ENCODE data around the gene RAB18.

RAB18 gene

DNA sequence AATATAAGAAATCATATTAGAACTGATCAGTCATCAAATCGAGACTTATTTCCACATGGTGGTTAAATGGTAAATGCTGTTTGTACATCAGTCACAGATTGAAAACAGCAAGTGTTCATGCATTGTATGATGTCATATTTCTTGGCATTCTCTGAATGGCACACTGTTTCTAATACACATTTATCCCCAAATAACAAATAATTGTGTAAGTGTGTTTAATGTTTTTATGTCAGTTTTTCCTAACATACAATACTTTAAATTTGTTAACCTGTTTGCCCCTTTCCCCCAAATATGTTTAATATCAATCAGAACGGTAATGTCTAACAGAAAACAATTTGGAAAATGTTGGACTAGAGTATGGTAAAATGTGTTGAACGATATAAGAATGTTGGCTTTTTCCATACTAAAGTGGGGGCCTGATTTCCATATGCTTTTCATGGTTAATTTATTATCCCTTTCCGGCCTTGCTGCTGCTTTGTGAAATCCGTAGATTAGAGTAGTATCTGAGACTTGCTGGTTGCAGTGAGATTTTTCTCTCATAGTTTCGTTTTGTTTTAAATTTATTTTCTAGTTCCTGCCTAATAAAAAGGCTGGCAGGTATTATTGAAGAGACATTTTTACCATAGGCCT is 23.7 kb downstream of the RAB18 start:
- Mint-ChIP-seq H3K4me1 (peaks cover 71% of the 10 kb centered on the region), H3K27me3 (no peaks in the 10 kb centered on the region), H3K9me3 (no peaks in the 10 kb centered on the region), H3K4me3 (no peak overlapping the region), H3K27ac (peak overlapping the region in 1 of 2 donors; percentile 4)
- DNase-seq: no peak
- no peak for ATAC-seq

DNA sequence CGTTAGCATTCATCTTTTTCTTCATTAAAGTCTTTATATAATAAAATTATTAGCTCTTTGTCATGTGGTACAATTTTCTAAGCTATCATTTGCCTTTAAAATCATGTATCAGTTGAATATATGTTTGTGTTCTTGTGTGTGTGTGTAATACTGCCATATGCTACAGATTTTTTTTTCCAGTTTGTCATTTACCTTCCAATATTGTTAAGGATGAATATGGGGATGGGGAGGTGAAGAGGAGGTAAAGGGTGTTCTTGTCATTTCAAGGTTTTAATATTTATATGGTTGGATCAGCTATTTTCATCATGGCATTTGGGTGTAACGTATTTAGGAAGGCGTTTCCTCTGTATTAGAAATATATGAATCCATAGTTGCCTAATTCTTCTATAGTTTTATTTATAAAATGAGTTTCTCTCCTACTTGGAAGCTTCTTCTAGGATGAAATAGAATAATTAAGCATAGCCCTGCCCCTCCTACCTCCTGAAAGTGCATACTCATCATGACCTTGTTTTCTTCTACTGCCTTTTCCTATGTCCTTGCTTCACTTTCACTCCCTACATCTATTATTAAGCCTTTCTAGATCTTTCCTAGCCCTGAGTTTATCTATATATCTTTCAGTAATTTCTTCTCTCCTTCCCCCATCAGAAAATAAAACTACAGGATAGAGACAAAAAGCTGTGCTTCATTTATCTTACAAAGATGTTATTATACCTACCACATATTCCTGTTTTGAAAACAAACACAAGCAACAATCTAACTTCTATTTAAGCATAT is 25.1 kb downstream of the RAB18 start:
- H3K4me3 Mint-ChIP-seq: peak overlapping the region in 1 of 2 donors; percentile 15
- no peaks in the 10 kb centered on the region for H3K9me3 Mint-ChIP-seq
- no peaks in the 10 kb centered on the region for H3K27me3 Mint-ChIP-seq

DNA sequence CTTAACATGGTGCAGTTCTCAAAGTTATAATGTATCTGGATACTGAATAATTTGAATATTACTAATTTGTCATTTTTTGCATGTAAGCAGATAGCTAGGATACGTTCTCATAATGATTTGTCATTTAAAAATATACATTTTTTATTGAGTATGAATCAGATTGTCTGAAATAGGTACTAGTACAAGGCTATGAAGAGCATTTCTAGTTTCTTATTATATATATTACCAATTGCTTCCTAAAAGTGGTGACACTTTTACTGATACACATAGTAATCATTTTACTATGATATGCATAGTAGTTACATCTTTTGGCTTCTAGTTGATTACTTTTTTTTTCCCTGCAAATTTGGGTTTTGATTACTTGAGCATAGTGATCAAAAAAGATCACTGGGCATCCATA is 26.4 kb downstream of the RAB18 start:
- ATAC-seq: no peak
- no peak for DNase-seq
- H3K27ac Mint-ChIP-seq: no peak overlapping the region
- no peak overlapping the region for H3K4me3 Mint-ChIP-seq
- no peaks in the 10 kb centered on the region for H3K9me3 Mint-ChIP-seq
- H3K27me3 Mint-ChIP-seq: no peaks in the 10 kb centered on the region
- H3K4me1 Mint-ChIP-seq: peaks cover 44% of the 10 kb centered on the region

More for the DNA sequence above, 25.1 kb downstream of the RAB18 start:
- ATAC-seq (no peak), DNase-seq (no peak)
- Mint-ChIP-seq H3K4me1 (peaks cover 56% of the 10 kb centered on the region), H3K27ac (peak overlapping the region; percentile 38 to 78)

DNA sequence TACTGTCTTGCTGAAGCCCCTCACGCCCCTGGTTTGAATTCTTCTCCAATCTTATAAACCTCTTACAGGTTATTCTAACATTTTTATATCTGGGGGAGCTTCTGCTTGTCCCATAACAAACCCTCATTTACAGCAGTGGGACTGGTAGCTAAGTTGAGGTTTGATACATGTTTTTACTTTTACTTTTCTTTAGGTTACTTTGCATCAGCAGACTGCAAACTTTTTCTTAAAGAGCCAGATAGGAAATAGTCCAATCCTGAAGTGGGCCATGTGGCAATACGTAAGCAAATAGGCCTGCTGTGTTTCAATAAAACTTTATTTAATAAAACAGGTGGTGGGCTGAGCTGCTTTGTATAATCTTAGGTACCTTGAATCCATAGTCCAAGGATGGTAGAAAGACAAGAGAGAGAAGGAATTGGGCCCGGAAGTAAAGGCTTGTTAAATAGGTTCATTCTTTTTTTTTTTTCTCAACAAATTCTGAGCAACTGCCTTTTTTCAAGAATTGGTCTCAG is 27.3 kb downstream of the RAB18 start:
- no peaks in the 10 kb centered on the region for H3K27me3 Mint-ChIP-seq
- peaks cover 39% of the 10 kb centered on the region for H3K4me1 Mint-ChIP-seq
- no peak for ATAC-seq
- H3K4me3 Mint-ChIP-seq: peak overlapping the region; percentile 31 to 50
- no peaks in the 10 kb centered on the region for H3K9me3 Mint-ChIP-seq
- peak overlapping the region; percentile 22 to 96 for H3K27ac Mint-ChIP-seq
- no peak for DNase-seq

DNA sequence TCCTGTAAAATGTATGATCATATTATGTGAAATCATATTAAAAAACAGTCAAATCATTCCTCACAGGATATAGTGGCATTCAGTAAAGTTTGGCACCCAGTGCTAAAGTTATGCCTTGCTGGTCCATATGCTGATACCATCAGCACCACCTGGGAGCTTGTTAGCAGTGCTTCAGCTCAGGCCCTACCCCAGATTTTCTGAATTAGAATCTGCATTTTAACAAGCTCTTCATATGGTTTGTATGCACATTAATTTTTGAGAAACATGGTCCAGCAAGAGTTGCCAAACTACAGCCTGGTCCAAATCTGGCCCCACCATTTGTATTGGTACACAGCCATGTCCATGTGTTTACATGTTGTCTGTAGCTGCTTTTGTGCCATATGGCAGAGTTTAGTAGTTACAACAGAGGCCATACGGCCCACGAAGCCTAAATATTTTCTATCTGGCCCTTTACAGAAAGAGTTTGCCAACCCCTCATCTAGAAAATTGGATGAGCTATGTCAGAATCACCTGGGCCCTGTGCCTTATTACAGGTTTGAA is 30.1 kb downstream of the RAB18 start:
- no peaks in the 10 kb centered on the region for H3K27me3 Mint-ChIP-seq
- no peak overlapping the region for H3K4me3 Mint-ChIP-seq
- no peak overlapping the region for H3K27ac Mint-ChIP-seq
- DNase-seq (no peak), ATAC-seq (no peak)
- no peaks in the 10 kb centered on the region for H3K9me3 Mint-ChIP-seq
- peaks cover 30% of the 10 kb centered on the region for H3K4me1 Mint-ChIP-seq

DNA sequence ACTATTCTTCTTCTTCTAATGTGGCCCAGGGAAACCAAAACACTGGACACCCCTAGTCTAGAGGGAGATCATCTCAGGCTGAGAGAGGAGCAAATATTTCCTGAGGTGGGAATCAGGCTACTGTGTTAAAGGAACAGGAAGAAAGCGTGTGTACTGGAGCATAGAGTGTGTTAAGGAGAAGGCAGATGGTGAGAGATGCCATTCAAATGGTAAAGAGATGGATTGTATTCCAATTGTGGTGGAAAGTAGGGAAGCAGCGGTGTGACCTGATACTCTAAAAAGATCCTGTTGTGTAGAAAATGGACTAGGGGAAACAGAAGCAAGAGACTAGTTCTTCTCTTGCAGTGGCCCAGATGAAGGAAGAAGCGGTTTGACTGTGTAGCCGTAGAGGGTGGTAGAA is 31.2 kb downstream of the RAB18 start:
- Mint-ChIP-seq H3K4me1 (peaks cover 19% of the 10 kb centered on the region), H3K27ac (no peak overlapping the region), H3K4me3 (no peak overlapping the region), H3K27me3 (no peaks in the 10 kb centered on the region), H3K9me3 (no peaks in the 10 kb centered on the region)
- ATAC-seq (no peak), DNase-seq (no peak)

DNA sequence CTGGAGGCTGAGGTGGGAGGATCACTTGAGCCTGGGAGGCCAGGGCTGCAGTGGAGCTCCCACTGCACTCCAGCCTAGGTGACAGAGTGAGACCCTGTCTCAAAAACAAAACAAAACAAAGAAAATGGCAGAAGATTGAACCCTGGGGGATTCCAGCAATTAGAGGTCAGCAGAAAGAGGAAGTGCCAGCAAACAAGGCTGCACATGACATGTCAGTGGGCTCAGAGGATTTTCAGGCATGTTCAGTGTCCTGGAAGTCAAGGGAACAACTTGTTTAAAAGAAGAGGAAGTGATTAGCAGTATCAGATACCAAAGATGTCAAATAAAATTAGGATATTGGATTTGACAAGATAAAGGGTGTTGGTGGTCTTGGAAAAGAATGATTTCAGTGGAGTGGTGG is 32.3 kb downstream of the RAB18 start:
- DNase-seq (no peak), ATAC-seq (no peak)
- no peaks in the 10 kb centered on the region for H3K9me3 Mint-ChIP-seq
- no peaks in the 10 kb centered on the region for H3K27me3 Mint-ChIP-seq
- H3K4me3 Mint-ChIP-seq: no peak overlapping the region
- no peak overlapping the region for H3K27ac Mint-ChIP-seq
- H3K4me1 Mint-ChIP-seq: peaks cover 14% of the 10 kb centered on the region

DNA sequence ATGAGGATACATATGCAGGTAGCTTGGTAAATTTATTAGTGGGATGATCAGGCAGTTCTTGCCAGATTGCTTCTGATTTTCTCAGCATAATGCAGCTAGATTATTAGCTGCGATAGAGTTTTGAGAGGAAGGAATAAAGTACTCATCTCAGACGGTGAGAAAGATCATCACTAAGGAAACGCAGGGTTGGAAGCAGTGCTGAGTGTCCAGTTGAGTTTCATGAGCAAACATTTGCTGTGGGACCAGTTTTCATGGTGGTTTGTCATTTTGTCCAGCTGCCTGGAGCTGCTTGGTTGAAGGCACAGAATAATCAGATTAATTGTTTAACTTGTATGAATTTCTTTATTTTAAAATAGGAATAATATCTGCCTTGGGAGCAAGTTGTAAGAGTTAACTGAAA is 33.1 kb downstream of the RAB18 start:
- ATAC-seq: no peak
- Mint-ChIP-seq H3K27ac (no peak overlapping the region), H3K4me3 (no peak overlapping the region), H3K9me3 (no peaks in the 10 kb centered on the region), H3K27me3 (no peaks in the 10 kb centered on the region), H3K4me1 (peaks cover 20% of the 10 kb centered on the region)
- no peak for DNase-seq

DNA sequence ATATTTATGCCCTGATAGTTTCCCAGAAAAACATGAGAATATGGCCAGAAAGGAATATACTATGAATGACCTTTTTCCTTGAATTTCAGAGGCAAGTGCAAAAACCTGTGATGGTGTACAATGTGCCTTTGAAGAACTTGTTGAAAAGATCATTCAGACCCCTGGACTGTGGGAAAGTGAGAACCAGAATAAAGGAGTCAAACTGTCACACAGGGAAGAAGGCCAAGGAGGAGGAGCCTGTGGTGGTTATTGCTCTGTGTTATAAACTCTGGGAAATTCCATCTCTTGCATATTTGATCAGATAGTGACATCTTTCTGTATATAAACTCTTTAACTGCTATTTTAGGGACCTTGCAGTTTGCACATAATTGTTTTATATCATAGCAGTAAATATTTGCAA is 33.7 kb downstream of the RAB18 start:
- Mint-ChIP-seq H3K27me3 (no peaks in the 10 kb centered on the region), H3K27ac (peak overlapping the region in 1 of 2 donors; percentile 6), H3K4me3 (no peak overlapping the region), H3K4me1 (peaks cover 25% of the 10 kb centered on the region), H3K9me3 (no peaks in the 10 kb centered on the region)
- DNase-seq (no peak), ATAC-seq (no peak)

DNA sequence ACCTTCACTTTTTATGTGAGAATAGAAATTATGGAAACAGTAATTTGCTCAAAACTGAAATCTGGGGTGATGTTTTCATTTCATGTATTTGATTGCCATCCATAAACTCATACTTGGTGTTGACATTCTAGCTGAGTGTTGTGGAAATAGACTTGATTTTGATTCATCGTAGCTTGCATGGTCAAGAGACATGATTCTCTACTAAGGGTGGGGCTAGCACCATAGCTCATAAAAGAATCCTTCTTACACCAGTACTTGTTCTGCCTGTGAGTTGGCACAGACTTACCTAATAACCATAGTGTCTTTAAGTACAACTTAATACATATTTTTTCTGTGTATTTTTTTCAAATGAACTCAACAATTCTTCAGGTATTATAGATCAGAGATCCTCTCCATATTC is 36.6 kb downstream of the RAB18 start:
- Mint-ChIP-seq H3K4me1 (peaks cover 30% of the 10 kb centered on the region), H3K4me3 (no peak overlapping the region), H3K27me3 (no peaks in the 10 kb centered on the region), H3K9me3 (no peaks in the 10 kb centered on the region), H3K27ac (no peak overlapping the region)
- ATAC-seq (no peak), DNase-seq (no peak)

DNA sequence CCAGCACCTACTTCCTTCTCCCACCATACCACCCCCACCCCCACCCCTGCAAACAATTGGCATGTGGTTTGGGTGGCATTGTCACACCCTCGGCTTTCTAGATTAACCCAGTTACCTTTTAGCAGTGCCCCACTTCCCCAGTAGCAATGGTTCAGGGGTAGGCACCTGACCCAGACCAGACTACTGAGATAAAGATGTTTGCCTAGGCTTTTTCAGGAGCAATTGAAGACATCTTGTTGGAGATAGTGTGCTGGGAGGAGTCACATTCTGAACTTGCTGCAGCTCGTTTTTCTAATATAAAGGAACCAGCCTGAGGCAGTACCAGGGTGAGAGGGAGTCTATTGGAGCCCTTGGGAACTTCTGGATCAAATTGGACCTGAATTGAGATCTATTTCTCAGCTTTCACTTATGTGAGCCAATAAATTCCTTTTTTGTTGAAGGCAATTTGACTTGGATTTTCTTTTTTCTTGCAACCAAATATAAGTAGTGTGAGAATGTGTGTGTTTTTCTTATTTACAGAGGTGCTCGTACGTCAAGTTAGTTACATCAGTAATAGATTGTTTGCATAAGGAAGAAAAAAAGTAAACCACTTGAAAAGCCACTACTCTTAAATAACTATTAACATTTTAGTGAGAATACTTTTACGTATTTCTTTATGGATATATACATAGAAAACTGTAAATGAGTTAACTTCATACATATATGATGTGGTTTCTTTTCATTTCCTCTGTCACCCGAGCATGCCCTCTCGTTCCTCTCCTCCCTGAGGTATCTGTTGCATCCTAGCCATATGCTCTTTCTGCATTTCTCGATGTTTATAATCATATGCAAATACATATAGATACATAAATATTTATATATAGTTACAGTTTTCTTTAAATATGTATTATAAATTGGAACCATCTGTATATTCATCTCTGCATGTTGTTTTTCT is 38.0 kb downstream of the RAB18 start:
- no peaks in the 10 kb centered on the region for H3K27me3 Mint-ChIP-seq
- H3K4me1 Mint-ChIP-seq: peaks cover 33% of the 10 kb centered on the region
- no peak overlapping the region for H3K4me3 Mint-ChIP-seq
- H3K27ac Mint-ChIP-seq: peak overlapping the region in 1 of 2 donors; percentile 59
- no peaks in the 10 kb centered on the region for H3K9me3 Mint-ChIP-seq
- ATAC-seq: no peak
- no peak for DNase-seq

DNA sequence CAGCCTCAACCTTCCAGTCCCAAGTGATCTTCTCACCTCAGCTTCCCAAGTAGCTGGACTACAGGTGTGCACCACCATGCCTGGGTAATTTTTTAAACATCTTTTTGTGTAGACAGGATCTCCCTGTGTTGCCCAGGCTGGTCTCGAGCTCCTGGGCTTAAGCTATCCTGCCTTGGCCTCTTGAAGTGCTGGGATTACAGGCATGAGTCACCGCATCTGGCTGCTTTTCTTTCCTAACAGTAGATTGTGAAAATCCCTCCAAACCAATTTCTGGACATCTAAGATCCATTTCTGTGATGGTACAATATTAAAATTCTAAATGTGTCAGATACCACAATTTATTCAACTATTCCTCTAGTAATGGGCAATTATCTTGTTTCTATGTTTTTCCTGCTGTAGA is 38.7 kb downstream of the RAB18 start:
- H3K27ac Mint-ChIP-seq: no peak overlapping the region
- DNase-seq: no peak
- H3K4me3 Mint-ChIP-seq: no peak overlapping the region
- H3K27me3 Mint-ChIP-seq: no peaks in the 10 kb centered on the region
- H3K4me1 Mint-ChIP-seq: peaks cover 29% of the 10 kb centered on the region
- no peak for ATAC-seq
- no peaks in the 10 kb centered on the region for H3K9me3 Mint-ChIP-seq

DNA sequence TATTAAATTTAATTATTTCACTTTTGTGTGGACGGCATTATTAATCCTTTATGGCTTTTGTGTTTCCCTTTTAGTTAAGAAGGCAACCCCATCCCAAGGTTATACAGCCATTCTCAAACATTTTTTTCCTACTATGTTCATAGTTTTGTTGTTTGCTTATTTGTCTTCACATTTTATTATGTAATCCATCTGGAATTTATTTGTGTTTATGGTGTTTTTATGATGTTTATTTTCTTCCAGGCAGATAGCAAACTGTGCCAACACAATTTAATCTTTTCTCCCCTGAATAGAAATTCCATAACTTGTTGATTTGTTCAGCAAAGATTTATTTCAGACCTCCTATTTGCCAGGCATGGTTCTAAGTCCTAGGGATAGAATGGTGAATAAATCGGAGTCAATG is 42.9 kb downstream of the RAB18 start:
- DNase-seq (no peak), ATAC-seq (no peak)
- peaks cover 14% of the 10 kb centered on the region for H3K4me1 Mint-ChIP-seq
- no peak overlapping the region for H3K27ac Mint-ChIP-seq
- no peaks in the 10 kb centered on the region for H3K27me3 Mint-ChIP-seq
- no peak overlapping the region for H3K4me3 Mint-ChIP-seq
- no peaks in the 10 kb centered on the region for H3K9me3 Mint-ChIP-seq

DNA sequence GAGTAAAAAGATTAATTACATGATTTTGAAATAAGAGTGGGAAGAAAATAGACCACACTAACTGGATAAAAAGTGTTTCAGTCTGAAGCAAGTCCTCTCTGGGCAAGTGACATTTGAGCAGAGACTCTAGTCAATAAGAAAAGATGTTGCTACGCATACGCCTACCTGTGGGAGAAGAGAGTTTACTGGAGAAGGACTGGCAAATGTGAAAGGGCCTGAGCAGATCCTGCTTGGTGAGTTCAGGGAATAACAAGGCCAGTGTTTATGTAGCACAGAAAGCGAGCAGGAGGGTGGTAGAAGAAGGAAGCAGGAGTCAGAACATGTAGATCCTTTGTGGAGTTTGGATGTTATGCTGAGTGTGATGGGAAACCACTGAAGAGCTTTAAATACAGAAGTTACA is 43.4 kb downstream of the RAB18 start:
- no peaks in the 10 kb centered on the region for H3K9me3 Mint-ChIP-seq
- H3K4me3 Mint-ChIP-seq: no peak overlapping the region
- H3K27me3 Mint-ChIP-seq: no peaks in the 10 kb centered on the region
- ATAC-seq (no peak), DNase-seq (no peak)
- H3K27ac Mint-ChIP-seq: no peak overlapping the region
- peaks cover 11% of the 10 kb centered on the region for H3K4me1 Mint-ChIP-seq

DNA sequence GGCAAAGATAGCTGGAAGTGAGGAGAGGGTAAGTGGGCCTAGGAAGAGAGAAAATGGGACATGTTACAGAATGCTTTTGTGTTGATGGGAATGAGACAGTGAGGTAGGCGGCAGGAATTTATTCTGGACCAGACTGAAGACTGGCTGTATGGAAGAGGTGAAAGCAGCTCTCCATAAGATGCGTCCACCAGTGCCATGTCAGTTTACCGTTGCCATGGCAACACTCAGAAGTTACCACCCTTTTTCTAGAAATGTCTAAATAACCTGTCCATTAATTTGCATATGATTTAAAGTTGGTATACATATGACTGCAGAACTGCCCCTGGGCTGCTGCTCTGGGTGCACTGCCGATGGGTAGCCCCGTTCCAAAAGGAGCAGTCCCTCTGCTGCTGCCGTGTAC is 46.7 kb downstream of the RAB18 start:
- Mint-ChIP-seq H3K4me3 (no peak overlapping the region), H3K4me1 (peaks cover 1% of the 10 kb centered on the region), H3K9me3 (no peaks in the 10 kb centered on the region), H3K27ac (no peak overlapping the region), H3K27me3 (no peaks in the 10 kb centered on the region)
- no peak for DNase-seq
- no peak for ATAC-seq
